ENCODE data around the gene DAO.

GRCh38 chr12:108858311-108859074, 21.4 kb upstream of the DAO start:
- no peak for TF ChIP-seq POLR2A (IDR thresholded peaks at IDR 0.05; ENCODE audit: low read length)
- TF ChIP-seq GATA1 (IDR thresholded peaks at IDR 0.05; ENCODE audit: low read depth, low read length), result no peak

Data from erythroblast (primary cell).